Measurements from ENCODE around the gene TMEM18.

Gene TMEM18

DNA sequence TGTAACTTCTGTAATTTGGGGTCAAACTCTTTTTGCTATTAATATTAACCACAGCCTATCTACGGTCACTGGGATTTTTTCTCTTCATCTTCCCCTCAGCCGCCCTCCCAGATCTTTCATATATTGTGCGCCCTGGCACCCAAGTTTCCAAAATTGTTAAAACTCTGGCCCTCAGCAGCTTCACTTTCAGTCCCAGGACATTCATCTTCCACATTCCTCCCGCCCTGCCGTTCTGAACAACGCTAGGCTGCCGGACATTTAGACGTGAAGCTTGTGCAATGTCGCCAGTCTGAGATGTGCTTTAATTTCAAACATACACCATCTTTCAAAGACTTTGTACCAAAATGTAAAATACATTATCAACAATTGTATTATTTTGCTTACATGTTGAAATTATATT lies 1.8 kb upstream of the TMEM18 start:
- H4K8ac ChIP-seq (ENCODE audit: low read length) = no peak overlapping the region
- peaks cover 3% of the 10 kb centered on the region for H3K79me1 ChIP-seq (replicated peaks; ENCODE audit: low read length, poor library complexity, severe bottlenecking)
- no peak overlapping the region for H2BK15ac ChIP-seq (ENCODE audit: low read depth, poor library complexity, severe bottlenecking)
- no peak overlapping the region for H2BK120ac ChIP-seq (ENCODE audit: low read depth, low read length)
- H2AK5ac ChIP-seq (ENCODE audit: low read length, severe bottlenecking) = no peak overlapping the region
- peaks cover 0 to 6% of the 10 kb centered on the region in 2 experiments for H3K36me3 ChIP-seq (ENCODE audit: control insufficient read depth in 1 of 2, insufficient read depth in 2 of 2, low read depth in 1 of 2, low read length in 2 of 2)
- H2AFZ ChIP-seq (ENCODE audit: low read depth, low read length) = no peak overlapping the region
- no peak overlapping the region for H3K4me3 ChIP-seq (ENCODE audit: insufficient read depth in 1 of 2, low read depth in 1 of 2, low read length in 2 of 2)
- WGBS = 97% methylated on average over 9 of the region's 9 CpGs
- no peak for DNase-seq
- no peak overlapping the region for H3K4ac ChIP-seq (ENCODE audit: low read depth in 1 of 2, low read length in 2 of 2)
- peak overlapping the region; percentile 98 for H3K9ac ChIP-seq (ENCODE audit: low read length)
- no peak overlapping the region for H3K27ac ChIP-seq (ENCODE audit: low read length, poor library complexity, severe bottlenecking)
- no peaks in the 10 kb centered on the region for H3K27me3 ChIP-seq (ENCODE audit: control insufficient read depth in 1 of 2, insufficient read depth in 1 of 2, low read length in 2 of 2)
- H3K4me2 ChIP-seq (ENCODE audit: low read length, poor library complexity, severe bottlenecking) = no peak overlapping the region
- H2BK5ac ChIP-seq (ENCODE audit: low read depth, low read length, poor library complexity, severe bottlenecking) = no peak overlapping the region
- H3K18ac ChIP-seq (ENCODE audit: low read depth in 1 of 2, low read length in 2 of 2) = no peak overlapping the region
- H4K91ac ChIP-seq (ENCODE audit: low read length) = no peak overlapping the region
- H3K4me1 ChIP-seq (ENCODE audit: control insufficient read depth, insufficient read depth, low read depth, low read length) = peaks cover 14% of the 10 kb centered on the region
- H3K23ac ChIP-seq (ENCODE audit: low read length in 2 of 2) = no peak overlapping the region
- H3K9me3 ChIP-seq (ENCODE audit: control insufficient read depth, low read length) = peaks cover 12% of the 10 kb centered on the region
- H2BK12ac ChIP-seq (ENCODE audit: low read length in 2 of 2) = no peak overlapping the region
- no peak overlapping the region for H3K14ac ChIP-seq (ENCODE audit: low read length in 2 of 2)

DNA sequence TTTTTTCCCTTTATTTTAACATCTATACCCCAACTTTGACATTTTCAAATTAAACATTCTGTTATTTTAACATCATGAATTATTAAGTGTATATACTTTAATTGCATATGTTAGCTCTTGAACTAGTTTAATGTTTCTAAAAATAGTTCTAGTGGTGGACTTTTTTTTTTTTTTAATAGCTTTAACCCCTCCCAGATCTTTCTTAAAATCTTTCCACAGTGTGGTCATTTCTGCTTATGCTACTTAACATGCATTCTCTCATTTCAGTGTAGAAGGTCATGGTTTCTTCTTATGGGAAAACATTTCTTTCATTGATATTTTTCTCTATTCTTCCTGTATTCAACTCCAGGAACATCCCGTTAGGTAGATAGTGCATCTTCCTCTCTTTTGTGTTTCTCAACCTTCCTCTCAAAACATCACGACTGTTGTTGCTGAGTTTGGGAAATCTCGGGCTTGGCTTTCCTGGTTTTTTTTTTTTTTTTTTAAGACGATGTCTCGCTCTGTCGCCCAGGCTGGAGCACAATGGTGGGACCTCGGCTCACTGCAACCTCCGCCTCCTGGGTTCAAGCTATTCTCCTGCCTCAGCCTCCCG lies 849 bp upstream of the TMEM18 start:
- Histone ChIP-seq H2BK5ac (ENCODE audit: low read depth, low read length, poor library complexity, severe bottlenecking) (no peak overlapping the region), H3K27ac (ENCODE audit: low read length, poor library complexity, severe bottlenecking) (no peak overlapping the region), H3K23ac (ENCODE audit: low read length in 2 of 2) (no peak overlapping the region), H3K18ac (ENCODE audit: low read depth in 1 of 2, low read length in 2 of 2) (no peak overlapping the region), H3K4me3 (ENCODE audit: insufficient read depth in 1 of 2, low read depth in 1 of 2, low read length in 2 of 2) (peak overlapping the region in 1 of 2 experiments; percentile 98), H3K14ac (ENCODE audit: low read length in 2 of 2) (no peak overlapping the region), H2AK5ac (ENCODE audit: low read length, severe bottlenecking) (no peak overlapping the region), H2BK120ac (ENCODE audit: low read depth, low read length) (no peak overlapping the region), H3K79me1 (replicated peaks; ENCODE audit: low read length, poor library complexity, severe bottlenecking) (peaks cover 3% of the 10 kb centered on the region), H2AFZ (ENCODE audit: low read depth, low read length) (no peak overlapping the region), H3K4ac (ENCODE audit: low read depth in 1 of 2, low read length in 2 of 2) (no peak overlapping the region), H3K4me2 (ENCODE audit: low read length, poor library complexity, severe bottlenecking) (no peak overlapping the region), H4K8ac (ENCODE audit: low read length) (no peak overlapping the region), H3K4me1 (ENCODE audit: control insufficient read depth, insufficient read depth, low read depth, low read length) (peaks cover 19% of the 10 kb centered on the region), H4K91ac (ENCODE audit: low read length) (no peak overlapping the region), H3K36me3 (ENCODE audit: control insufficient read depth in 1 of 2, insufficient read depth in 2 of 2, low read depth in 1 of 2, low read length in 2 of 2) (peaks cover 0 to 6% of the 10 kb centered on the region in 2 experiments), H2BK15ac (ENCODE audit: low read depth, poor library complexity, severe bottlenecking) (no peak overlapping the region), H2BK12ac (ENCODE audit: low read length in 2 of 2) (no peak overlapping the region), H3K9ac (ENCODE audit: low read length) (peak overlapping the region; percentile 98), H3K9me3 (ENCODE audit: control insufficient read depth, low read length) (peaks cover 3% of the 10 kb centered on the region), H3K27me3 (ENCODE audit: control insufficient read depth in 1 of 2, insufficient read depth in 1 of 2, low read length in 2 of 2) (no peaks in the 10 kb centered on the region)
- WGBS = 76% methylated on average over 9 of the region's 9 CpGs
- peak; percentile 68 for DNase-seq

DNA sequence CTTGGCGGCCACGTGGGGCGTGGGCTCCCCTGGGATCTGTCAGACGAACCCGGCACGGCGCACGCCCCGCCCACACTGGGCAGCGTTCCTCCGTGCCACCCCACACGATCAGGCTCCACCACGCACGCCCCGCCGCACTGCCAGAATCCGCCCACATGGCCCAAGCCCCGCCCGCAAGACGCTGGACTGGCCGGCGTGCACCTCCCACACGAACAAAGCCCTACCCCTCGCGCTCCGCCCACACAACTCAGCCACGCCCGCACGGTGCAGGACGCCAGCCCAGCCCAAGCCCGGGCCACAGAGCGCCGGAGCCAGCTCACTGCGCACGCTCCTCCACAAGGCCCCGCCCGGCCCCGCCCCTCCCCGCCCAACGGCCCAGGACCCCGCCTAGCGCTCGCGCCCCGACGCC lies 555 bp downstream of the TMEM18 start:
- Histone ChIP-seq H3K14ac (ENCODE audit: low read length in 2 of 2) (peak overlapping the region in 1 of 2 experiments; percentile 23), H3K9me3 (ENCODE audit: control insufficient read depth, low read length) (no peaks in the 10 kb centered on the region), H2AK5ac (ENCODE audit: low read length, severe bottlenecking) (no peak overlapping the region), H3K27me3 (ENCODE audit: control insufficient read depth in 1 of 2, insufficient read depth in 1 of 2, low read length in 2 of 2) (no peaks in the 10 kb centered on the region), H2BK15ac (ENCODE audit: low read depth, poor library complexity, severe bottlenecking) (no peak overlapping the region), H4K91ac (ENCODE audit: low read length) (peak overlapping the region; percentile 18), H3K4me3 (ENCODE audit: insufficient read depth in 1 of 2, low read depth in 1 of 2, low read length in 2 of 2) (peak overlapping the region; percentile 73 to 89), H2BK5ac (ENCODE audit: low read depth, low read length, poor library complexity, severe bottlenecking) (peak overlapping the region; percentile 45), H3K18ac (ENCODE audit: low read depth in 1 of 2, low read length in 2 of 2) (peak overlapping the region; percentile 29 to 67), H3K36me3 (ENCODE audit: control insufficient read depth in 1 of 2, insufficient read depth in 2 of 2, low read depth in 1 of 2, low read length in 2 of 2) (peaks cover 9 to 16% of the 10 kb centered on the region in 2 experiments), H4K8ac (ENCODE audit: low read length) (peak overlapping the region; percentile 61), H3K4ac (ENCODE audit: low read depth in 1 of 2, low read length in 2 of 2) (peak overlapping the region in 1 of 2 experiments; percentile 13), H2BK120ac (ENCODE audit: low read depth, low read length) (no peak overlapping the region), H2BK12ac (ENCODE audit: low read length in 2 of 2) (peak overlapping the region in 1 of 2 experiments; percentile 29), H3K4me1 (ENCODE audit: control insufficient read depth, insufficient read depth, low read depth, low read length) (peaks cover 21% of the 10 kb centered on the region), H3K27ac (ENCODE audit: low read length, poor library complexity, severe bottlenecking) (peak overlapping the region; percentile 77), H3K9ac (ENCODE audit: low read length) (peak overlapping the region; percentile 84), H2AFZ (ENCODE audit: low read depth, low read length) (peak overlapping the region; percentile 21), H3K23ac (ENCODE audit: low read length in 2 of 2) (no peak overlapping the region), H3K4me2 (ENCODE audit: low read length, poor library complexity, severe bottlenecking) (peak overlapping the region; percentile 95), H3K79me1 (replicated peaks; ENCODE audit: low read length, poor library complexity, severe bottlenecking) (peaks cover 11% of the 10 kb centered on the region)
- WGBS = 0% methylated on average over 25 of the region's 46 CpGs
- peak; percentile 98 for DNase-seq

DNA sequence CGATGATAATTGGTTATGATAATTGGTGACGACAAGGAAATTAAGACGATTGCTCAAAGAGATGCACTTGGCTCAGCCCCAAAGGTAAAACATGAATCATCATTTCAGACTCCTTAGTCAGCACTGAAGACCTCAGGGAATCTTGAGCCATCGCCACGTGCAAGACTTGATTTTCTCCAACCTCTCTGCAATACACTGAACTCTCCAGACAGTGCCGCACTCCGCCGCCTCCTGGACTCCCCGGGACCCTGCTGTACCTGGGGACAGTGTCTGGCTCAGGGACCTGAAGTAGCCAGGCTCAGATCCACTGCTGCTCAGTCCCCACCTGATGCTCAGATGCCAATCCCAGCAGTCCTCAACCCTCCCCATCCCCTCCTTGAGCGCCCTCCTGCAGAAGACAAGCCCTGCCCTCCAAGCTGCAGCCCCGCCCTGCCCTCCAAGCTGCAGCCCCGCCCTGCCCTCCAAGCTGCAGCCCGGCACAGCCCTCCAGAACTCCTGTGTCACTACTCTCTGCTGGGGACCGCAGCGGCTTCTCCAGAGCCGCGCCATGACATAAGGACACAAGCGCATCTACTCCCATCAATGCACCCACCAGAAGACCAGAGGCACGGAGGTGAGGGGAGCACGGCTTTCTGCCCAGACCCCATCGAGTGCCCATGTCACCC lies 1.1 kb downstream of the TMEM18 start:
- peak overlapping the region; percentile 35 to 67 for H3K18ac ChIP-seq (ENCODE audit: low read depth in 1 of 2, low read length in 2 of 2)
- H3K4ac ChIP-seq (ENCODE audit: low read depth in 1 of 2, low read length in 2 of 2) = peak overlapping the region in 1 of 2 experiments; percentile 13
- peaks cover 21% of the 10 kb centered on the region for H3K4me1 ChIP-seq (ENCODE audit: control insufficient read depth, insufficient read depth, low read depth, low read length)
- 15% methylated on average over 17 of the region's 21 CpGs for WGBS
- H2BK5ac ChIP-seq (ENCODE audit: low read depth, low read length, poor library complexity, severe bottlenecking) = peak overlapping the region; percentile 45
- no peaks in the 10 kb centered on the region for H3K27me3 ChIP-seq (ENCODE audit: control insufficient read depth in 1 of 2, insufficient read depth in 1 of 2, low read length in 2 of 2)
- H3K9ac ChIP-seq (ENCODE audit: low read length) = peak overlapping the region; percentile 84
- peaks cover 11% of the 10 kb centered on the region for H3K79me1 ChIP-seq (replicated peaks; ENCODE audit: low read length, poor library complexity, severe bottlenecking)
- no peak overlapping the region for H2BK15ac ChIP-seq (ENCODE audit: low read depth, poor library complexity, severe bottlenecking)
- no peak overlapping the region for H2AK5ac ChIP-seq (ENCODE audit: low read length, severe bottlenecking)
- peak overlapping the region in 1 of 2 experiments; percentile 23 for H3K14ac ChIP-seq (ENCODE audit: low read length in 2 of 2)
- DNase-seq = peak; percentile 89
- peak overlapping the region; percentile 61 for H4K8ac ChIP-seq (ENCODE audit: low read length)
- no peak overlapping the region for H2BK120ac ChIP-seq (ENCODE audit: low read depth, low read length)
- H3K23ac ChIP-seq (ENCODE audit: low read length in 2 of 2) = peak overlapping the region in 1 of 2 experiments; percentile 77
- H2AFZ ChIP-seq (ENCODE audit: low read depth, low read length) = peak overlapping the region; percentile 21
- H3K4me2 ChIP-seq (ENCODE audit: low read length, poor library complexity, severe bottlenecking) = peak overlapping the region; percentile 95
- H3K4me3 ChIP-seq (ENCODE audit: insufficient read depth in 1 of 2, low read depth in 1 of 2, low read length in 2 of 2) = peak overlapping the region; percentile 73 to 89
- H3K36me3 ChIP-seq (ENCODE audit: control insufficient read depth in 1 of 2, insufficient read depth in 2 of 2, low read depth in 1 of 2, low read length in 2 of 2) = peaks cover 9 to 17% of the 10 kb centered on the region in 2 experiments
- H2BK12ac ChIP-seq (ENCODE audit: low read length in 2 of 2) = peak overlapping the region in 1 of 2 experiments; percentile 29
- no peaks in the 10 kb centered on the region for H3K9me3 ChIP-seq (ENCODE audit: control insufficient read depth, low read length)
- peak overlapping the region; percentile 77 for H3K27ac ChIP-seq (ENCODE audit: low read length, poor library complexity, severe bottlenecking)
- peak overlapping the region; percentile 18 for H4K91ac ChIP-seq (ENCODE audit: low read length)

Measured in mesenchymal stem cell (in vitro differentiated cells and primary cell).